IgD-negative memory B cell (primary cell): ENCODE measurements around the gene ZBTB7C. TPM values are rescaled to one million over a fixed set of nuclear protein-coding genes. Genes with fewer than 3 reads are reported as not detected.

Experiments
- H3K27ac Mint-ChIP-seq, 3 donors: one replicate each; pipeline ENCODE4 v1.8.0; 2020 to 2022; ENCODE audit warnings: mild to moderate bottlenecking in 3 of 3, mixed read lengths in 3 of 3, moderate library complexity in 1 of 3
- H3K27me3 Mint-ChIP-seq: one replicate; pipeline ENCODE4 v1.8.0; 2021; ENCODE audit warnings: mixed read lengths
- H3K36me3 Mint-ChIP-seq: one replicate; pipeline ENCODE4 v1.8.0; 2020; ENCODE audit warnings: mild to moderate bottlenecking, mixed read lengths
- H3K4me1 Mint-ChIP-seq, 3 donors: one replicate each; pipeline ENCODE4 v1.8.0; 2020 to 2022; ENCODE audit warnings: mixed read lengths in 3 of 3, mild to moderate bottlenecking in 1 of 3
- H3K4me3 Mint-ChIP-seq, 4 donors: one replicate each; pipeline ENCODE4 v1.8.0; 2020 to 2022; ENCODE audit warnings: mild to moderate bottlenecking in 4 of 4, mixed read lengths in 4 of 4, moderate library complexity in 3 of 4
- H3K9me3 Mint-ChIP-seq, 3 donors: one replicate each; pipeline ENCODE4 v1.8.0; 2020 to 2021; ENCODE audit warnings: mixed read lengths in 3 of 3, mild to moderate bottlenecking in 1 of 3
- polyA plus RNA-seq: library from polyadenylated mRNA; unstranded; fragments of 300-500 nt; fragmentation: Illumina TruSeq; gene quantifications from one replicate; pipeline ENCODE4 v1.2.3, GENCODE V29; 2021

Gene ZBTB7C
- polyA plus RNA-seq, 1 donor from 2014 or later = not detected

DNA sequence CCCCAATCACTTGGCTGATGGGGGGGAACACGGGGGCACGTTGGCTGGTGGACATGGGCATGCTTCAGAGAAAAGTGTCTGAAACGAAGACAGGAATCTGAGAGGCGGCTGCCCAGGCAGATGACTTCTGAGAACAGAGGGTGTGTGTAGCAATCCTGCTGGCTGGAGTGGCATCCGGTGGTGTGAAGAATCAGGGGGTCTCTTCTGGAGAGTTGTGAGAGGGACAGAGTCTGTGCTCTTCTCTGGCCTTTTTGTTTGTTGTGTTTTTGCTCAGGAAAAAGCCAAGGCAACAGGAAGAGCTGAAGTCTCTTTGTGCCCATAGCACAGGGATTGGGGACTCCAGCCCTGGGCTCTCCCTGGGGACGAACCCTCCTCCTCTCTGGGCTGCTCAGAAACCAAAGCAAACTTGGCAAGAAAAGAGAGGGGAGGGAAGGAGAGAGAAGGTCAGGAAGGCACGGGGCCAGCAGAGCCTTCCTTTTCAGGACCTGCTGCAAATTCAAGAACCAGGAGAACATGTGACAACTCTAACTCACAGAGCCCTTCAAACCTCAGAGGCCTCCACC is 381.7 kb downstream of the ZBTB7C start:
- no peaks in the 10 kb centered on the region for H3K9me3 Mint-ChIP-seq
- H3K4me1 Mint-ChIP-seq = peaks cover 0 to 6% (median 1%) of the 10 kb centered on the region in 3 donors
- no peaks in the 10 kb centered on the region for H3K36me3 Mint-ChIP-seq
- no peak overlapping the region for H3K27ac Mint-ChIP-seq
- no peak overlapping the region for H3K4me3 Mint-ChIP-seq
- H3K27me3 Mint-ChIP-seq = peaks cover 21% of the 10 kb centered on the region

GRCh38 chr18:48026216-48026615 is 383.0 kb downstream of the ZBTB7C start:
- Mint-ChIP-seq H3K9me3 (no peaks in the 10 kb centered on the region), H3K4me1 (peaks cover 0 to 6% (median 1%) of the 10 kb centered on the region in 3 donors), H3K36me3 (no peaks in the 10 kb centered on the region), H3K4me3 (no peak overlapping the region), H3K27ac (no peak overlapping the region), H3K27me3 (peaks cover 27% of the 10 kb centered on the region)

- H3K4me1 Mint-ChIP-seq = peaks cover 0 to 6% (median 1%) of the 10 kb centered on the region in 3 donors
- peaks cover 27% of the 10 kb centered on the region for H3K27me3 Mint-ChIP-seq
These were observed 384.1 kb downstream of the ZBTB7C start for GRCh38 chr18:48024881-48025660.

GRCh38 chr18:48024009-48024512 is 385.1 kb downstream of the ZBTB7C start:
- H3K27me3 Mint-ChIP-seq = peaks cover 29% of the 10 kb centered on the region
- no peaks in the 10 kb centered on the region for H3K9me3 Mint-ChIP-seq
- H3K27ac Mint-ChIP-seq = no peak overlapping the region
- peaks cover 0 to 6% (median 4%) of the 10 kb centered on the region in 3 donors for H3K4me1 Mint-ChIP-seq
- H3K36me3 Mint-ChIP-seq = no peaks in the 10 kb centered on the region
- H3K4me3 Mint-ChIP-seq = peak overlapping the region in 2 of 4 donors; percentile 17 to 52

More at GRCh38 chr18:48024881-48025660, 384.1 kb downstream of the ZBTB7C start:
- no peak overlapping the region for H3K4me3 Mint-ChIP-seq
- H3K27ac Mint-ChIP-seq = no peak overlapping the region
- no peaks in the 10 kb centered on the region for H3K9me3 Mint-ChIP-seq
- H3K36me3 Mint-ChIP-seq = no peaks in the 10 kb centered on the region

DNA sequence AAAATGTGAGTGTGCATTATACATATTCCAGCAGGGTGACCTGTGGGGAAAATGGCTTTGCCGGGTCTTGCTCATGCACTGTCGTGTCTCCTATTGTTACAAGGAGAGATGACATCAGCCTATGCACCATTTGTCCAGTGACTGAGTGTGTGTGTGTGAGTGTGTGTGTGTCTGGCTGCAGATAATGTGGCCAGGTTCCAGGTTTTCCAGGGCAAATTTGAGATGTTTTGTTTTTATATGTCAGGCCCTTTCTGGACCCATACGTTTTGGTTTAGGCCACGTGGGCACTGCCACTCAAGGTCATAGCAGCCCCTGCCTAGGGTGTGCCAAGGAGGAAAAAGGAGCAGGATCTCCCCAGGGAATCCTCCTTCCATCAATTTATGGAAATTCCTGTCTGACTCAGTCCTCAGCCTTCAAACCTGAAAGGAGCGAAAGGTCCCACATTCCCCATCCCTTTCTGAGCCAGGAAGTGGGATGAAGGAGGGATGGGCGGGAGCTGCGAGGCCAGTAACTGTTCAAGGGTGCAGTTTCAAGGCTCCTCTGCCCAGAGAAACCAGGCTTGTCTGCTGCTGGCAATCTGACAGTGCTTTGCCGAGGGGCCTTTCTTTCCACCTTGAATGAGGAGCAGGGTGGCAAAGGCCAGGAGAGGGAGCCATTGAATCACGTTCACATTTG is 385.7 kb downstream of the ZBTB7C start:
- Mint-ChIP-seq H3K27ac (peak overlapping the region in 1 of 3 donors; percentile 12), H3K9me3 (no peaks in the 10 kb centered on the region), H3K4me1 (peaks cover 0 to 6% (median 4%) of the 10 kb centered on the region in 3 donors), H3K36me3 (no peaks in the 10 kb centered on the region), H3K4me3 (peak overlapping the region in 1 of 4 donors; percentile 1), H3K27me3 (peaks cover 32% of the 10 kb centered on the region)

DNA sequence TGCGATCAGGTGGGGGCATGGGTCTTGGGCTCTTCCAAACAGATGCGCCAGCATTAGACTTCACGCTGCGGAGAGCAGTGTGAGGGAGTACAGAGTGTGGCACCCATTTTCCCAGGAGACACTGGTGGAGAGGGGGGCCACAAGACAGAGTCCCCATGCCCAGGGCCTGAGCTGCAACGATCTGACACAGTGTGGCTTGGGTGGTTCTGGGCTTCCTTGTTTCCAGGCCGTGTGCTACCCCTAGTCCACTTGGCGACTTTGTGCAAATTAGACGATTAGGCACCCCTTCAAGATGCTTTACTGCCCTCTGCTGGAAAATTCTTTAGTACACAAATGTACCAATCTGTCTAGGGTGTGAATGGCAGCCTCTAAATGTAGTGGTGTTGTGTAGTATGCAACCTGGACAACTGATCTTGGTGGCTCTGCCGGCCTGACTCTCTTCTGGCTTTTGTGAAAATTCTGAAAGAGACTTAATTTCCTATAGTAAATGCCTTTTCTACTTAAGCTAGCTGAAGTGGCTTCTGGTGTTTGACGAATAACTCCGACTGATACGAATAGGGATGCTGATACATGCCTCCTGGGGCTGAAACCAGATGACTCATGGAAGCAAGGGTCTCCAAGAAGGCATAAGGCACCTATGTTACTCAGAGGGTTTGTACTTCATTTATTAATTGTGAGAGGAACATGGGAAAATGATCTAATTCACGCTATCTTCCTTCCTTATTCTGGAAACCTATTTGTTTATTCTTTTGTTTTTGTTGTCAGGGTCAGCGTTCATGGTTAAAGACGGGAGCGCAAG is 386.5 kb downstream of the ZBTB7C start:
- peak overlapping the region in 1 of 4 donors; percentile 36 for H3K4me3 Mint-ChIP-seq
- H3K27ac Mint-ChIP-seq = peak overlapping the region in 1 of 3 donors; percentile 12
- H3K27me3 Mint-ChIP-seq = peaks cover 32% of the 10 kb centered on the region
- H3K9me3 Mint-ChIP-seq = no peaks in the 10 kb centered on the region
- H3K4me1 Mint-ChIP-seq = peaks cover 0 to 6% (median 4%) of the 10 kb centered on the region in 3 donors
- no peaks in the 10 kb centered on the region for H3K36me3 Mint-ChIP-seq

GRCh38 chr18:48022021-48022420 is 387.2 kb downstream of the ZBTB7C start:
- Mint-ChIP-seq H3K4me3 (no peak overlapping the region), H3K27ac (no peak overlapping the region), H3K9me3 (peaks cover 0 to under 1% (median 0%) of the 10 kb centered on the region in 3 donors), H3K36me3 (no peaks in the 10 kb centered on the region), H3K27me3 (peaks cover 32% of the 10 kb centered on the region), H3K4me1 (peaks cover 0 to 6% (median 4%) of the 10 kb centered on the region in 3 donors)

- peaks cover 0 to 6% (median 0%) of the 10 kb centered on the region in 3 donors for H3K9me3 Mint-ChIP-seq
- H3K27me3 Mint-ChIP-seq = peaks cover 37% of the 10 kb centered on the region
- no peak overlapping the region for H3K27ac Mint-ChIP-seq
- no peak overlapping the region for H3K4me3 Mint-ChIP-seq
- H3K4me1 Mint-ChIP-seq = peaks cover 0 to 6% (median 4%) of the 10 kb centered on the region in 3 donors
- no peaks in the 10 kb centered on the region for H3K36me3 Mint-ChIP-seq
These were observed 387.8 kb downstream of the ZBTB7C start for GRCh38 chr18:48021273-48021914.

DNA sequence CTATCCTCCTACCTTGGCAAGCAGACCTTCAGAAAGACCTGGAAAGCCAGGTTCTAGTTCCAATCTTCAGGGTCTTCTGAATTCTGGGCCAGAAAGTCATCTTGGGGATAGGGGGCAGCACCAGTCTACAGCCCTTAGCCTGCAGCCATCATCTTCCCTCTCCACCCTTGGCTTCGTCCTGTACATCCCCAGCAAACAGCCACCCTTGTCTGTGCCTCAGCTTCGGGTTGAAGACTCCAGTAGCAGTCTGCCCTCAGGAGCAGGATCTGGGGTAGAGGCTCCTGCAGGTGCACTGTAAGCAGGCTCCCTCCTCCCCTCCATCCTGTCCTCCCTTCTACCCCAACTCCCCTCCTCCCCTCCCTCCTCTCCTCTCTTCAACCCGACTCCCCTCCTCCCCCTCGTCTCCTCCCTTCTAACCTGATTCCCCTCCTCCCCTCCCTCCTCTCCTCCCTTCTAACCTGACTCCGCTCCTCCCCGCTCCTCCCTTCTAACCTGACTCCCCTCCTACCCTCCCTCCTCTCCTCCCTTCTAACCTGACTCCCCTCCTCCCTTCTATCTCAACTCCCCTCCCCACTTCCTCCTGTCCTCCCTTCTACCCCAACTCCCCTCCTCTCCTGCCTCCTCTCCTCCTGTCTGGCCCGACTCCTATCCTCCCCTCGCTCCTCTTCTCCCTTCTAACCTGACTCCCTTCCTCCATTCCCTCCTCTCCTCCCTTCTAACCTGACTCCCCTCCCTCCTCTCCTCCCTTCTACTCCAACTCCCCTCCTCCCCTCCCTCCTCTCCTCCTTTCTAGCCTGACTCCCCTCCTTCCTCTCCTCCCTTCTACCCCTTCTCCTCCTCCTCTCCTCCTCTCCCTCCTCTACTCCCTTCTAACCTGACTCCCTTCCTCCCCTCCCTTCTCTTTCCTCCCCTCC is 388.6 kb downstream of the ZBTB7C start:
- Mint-ChIP-seq H3K36me3 (no peaks in the 10 kb centered on the region), H3K27me3 (peaks cover 32% of the 10 kb centered on the region), H3K4me3 (no peak overlapping the region), H3K4me1 (peaks cover 0 to 6% (median 4%) of the 10 kb centered on the region in 3 donors), H3K27ac (no peak overlapping the region), H3K9me3 (peaks cover 0 to 6% (median 0%) of the 10 kb centered on the region in 3 donors)

- H3K27ac Mint-ChIP-seq = no peak overlapping the region
- H3K4me3 Mint-ChIP-seq = no peak overlapping the region
- peaks cover 2 to 10% (median 6%) of the 10 kb centered on the region in 3 donors for H3K9me3 Mint-ChIP-seq
- H3K36me3 Mint-ChIP-seq = no peaks in the 10 kb centered on the region
- H3K27me3 Mint-ChIP-seq = peaks cover 25% of the 10 kb centered on the region
- peaks cover 0 to 6% (median 4%) of the 10 kb centered on the region in 3 donors for H3K4me1 Mint-ChIP-seq
These were observed 389.4 kb downstream of the ZBTB7C start for GRCh38 chr18:48019557-48020325.

DNA sequence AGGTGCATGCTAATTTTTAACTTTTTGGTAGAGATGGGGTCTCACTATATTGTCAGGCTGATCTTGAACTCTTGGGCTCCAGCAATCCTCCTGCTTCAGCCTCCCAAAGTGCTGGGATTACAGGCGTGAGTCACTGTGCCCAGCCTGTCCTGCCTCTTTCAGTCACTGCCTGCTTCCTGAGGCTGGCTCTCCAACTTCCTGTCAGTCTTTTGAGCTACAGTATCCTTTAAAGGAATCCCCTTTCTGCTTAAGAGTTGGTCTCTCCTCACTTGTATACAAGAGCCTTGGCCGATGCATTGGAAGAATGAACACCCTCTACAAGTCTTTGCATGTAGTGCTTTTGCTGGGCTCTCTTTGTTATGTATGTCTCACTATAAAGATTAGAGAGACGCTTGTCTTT is 390.3 kb downstream of the ZBTB7C start:
- H3K4me3 Mint-ChIP-seq = no peak overlapping the region
- H3K36me3 Mint-ChIP-seq = no peaks in the 10 kb centered on the region
- H3K27me3 Mint-ChIP-seq = peaks cover 22% of the 10 kb centered on the region
- no peak overlapping the region for H3K27ac Mint-ChIP-seq
- H3K4me1 Mint-ChIP-seq = peaks cover 0 to 6% (median 4%) of the 10 kb centered on the region in 3 donors
- peaks cover 5 to 14% (median 13%) of the 10 kb centered on the region in 3 donors for H3K9me3 Mint-ChIP-seq

DNA sequence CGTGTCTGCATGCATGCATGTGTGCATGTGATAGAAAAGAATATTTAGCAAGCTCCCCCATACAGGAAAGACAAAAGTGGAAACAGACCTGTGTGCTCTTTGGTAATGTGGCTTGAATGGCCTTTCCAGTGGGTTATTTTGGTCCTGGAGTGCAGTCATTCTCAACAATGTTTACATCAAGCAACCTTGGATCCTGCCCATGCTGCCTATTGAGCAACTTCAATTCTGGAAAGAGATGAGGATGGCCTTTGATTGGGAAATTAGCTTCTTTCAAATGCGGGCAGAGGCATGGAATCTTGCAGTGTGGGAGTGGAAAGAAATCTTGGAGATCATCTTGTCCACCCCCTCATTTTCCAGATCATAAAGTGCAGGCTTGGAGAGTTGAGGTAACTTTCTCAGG is 391.5 kb downstream of the ZBTB7C start:
- Mint-ChIP-seq H3K27ac (no peak overlapping the region), H3K4me1 (peaks cover 0 to 3% (median under 1%) of the 10 kb centered on the region in 3 donors), H3K27me3 (peaks cover 19% of the 10 kb centered on the region), H3K36me3 (no peaks in the 10 kb centered on the region), H3K4me3 (no peak overlapping the region), H3K9me3 (peaks cover 6 to 15% (median 14%) of the 10 kb centered on the region in 3 donors)
